ENCODE measurements around the gene FBXO4.
"Not testable (repeated sequence)": the region's sequence is repeated elsewhere in the genome, so short reads cannot be mapped to it uniquely, and the experiment has no call there.

FBXO4 gene

GRCh38 chr5:41925555-41925951 is 472 bp downstream of the FBXO4 start:
- peak; percentile 40 for DNase-seq

DNA sequence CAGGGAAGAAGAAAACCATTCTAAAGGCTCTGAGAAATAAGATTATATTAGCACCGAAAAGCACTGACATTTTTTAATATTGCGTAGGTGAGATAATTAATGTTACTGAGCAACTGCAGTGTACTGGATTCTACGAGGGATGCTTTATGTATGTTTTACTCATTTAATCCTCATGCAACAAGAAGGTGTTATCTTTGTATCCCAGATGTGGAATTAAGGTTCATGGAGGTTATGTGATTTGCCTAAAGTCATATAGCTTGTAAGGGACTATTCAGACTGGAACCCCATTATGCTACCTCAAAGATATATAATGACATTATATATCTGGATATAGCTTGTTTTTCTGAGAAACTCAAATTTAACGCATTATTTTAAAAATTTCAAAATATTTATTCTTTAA is 2.5 kb downstream of the FBXO4 start:
- no peak for DNase-seq

DNA sequence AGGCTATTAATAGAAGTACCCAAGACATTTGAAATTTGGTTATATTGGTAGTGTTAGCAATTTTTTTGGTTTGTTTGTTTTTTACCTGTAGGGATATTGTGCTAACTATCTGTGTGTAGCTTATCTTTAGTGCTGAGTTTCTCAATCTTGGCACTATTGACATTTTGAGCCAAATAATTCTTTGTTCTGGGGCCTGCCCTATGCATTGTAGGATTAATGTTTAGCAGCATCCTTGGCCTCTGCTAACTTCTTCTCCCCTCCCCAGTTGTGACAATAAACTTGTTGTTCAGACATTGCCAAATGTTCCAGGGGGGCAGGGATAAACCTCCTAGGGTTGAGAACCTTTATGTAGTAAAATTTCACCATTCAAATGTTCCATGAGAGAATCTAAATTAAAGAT is 4.0 kb downstream of the FBXO4 start:
- DNase-seq: no peak

DNA sequence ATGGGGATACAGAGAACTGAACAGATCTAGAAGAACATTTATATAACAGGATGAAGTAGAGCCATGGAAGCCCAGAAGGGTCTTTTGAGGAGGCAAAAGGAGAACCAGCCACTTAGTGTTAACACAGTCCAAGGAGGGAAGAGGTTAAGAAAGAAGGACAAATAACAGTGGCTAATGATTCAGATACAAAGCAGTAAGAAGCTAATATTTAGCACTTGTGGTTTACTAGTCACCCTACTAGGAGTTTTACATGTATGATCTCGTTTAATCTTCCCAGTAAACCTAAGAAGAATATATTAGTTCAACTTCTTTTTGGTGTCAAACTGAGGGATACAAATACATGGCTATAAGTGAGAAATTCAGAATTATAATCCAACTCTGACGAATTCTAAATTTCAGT is 7.7 kb downstream of the FBXO4 start:
- DNase-seq: no peak

GRCh38 chr5:41935544-41935943 is 10.5 kb downstream of the FBXO4 start:
- no peak for DNase-seq

GRCh38 chr5:41940641-41941040 is 15.6 kb downstream of the FBXO4 start:
- DNase-seq: no peak

DNA sequence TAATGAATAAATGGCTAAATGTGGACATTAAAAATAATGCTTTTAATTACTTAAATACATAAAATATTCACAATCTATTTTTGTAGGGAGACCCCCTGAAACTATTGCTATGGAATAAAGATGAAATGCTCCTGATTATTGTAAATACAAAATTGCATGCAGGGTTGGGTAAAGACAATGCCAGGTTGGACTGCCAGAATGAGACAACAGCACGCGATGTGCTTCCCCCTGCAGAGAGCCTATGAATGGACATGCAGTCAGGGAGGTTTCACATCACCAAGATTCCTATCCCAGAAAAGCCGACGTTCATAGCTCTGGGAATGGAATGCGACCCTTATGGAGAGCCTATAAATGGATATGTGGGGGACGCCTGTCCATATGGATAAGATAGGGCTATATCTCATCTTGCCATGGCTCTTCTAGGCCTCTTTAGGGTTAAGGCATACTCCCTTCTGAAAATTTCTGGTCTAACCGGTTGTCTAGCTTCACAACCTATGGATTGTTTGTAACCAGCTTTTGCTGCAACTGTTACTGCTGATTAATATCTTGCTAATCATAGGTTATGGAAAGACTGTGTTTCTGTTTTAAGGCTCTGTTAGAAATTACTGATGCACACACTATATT is 20.4 kb downstream of the FBXO4 start:
- peak; percentile 8 for DNase-seq

- DNase-seq: no peak
Measured at GRCh38 chr5:41951224-41951623, 26.1 kb downstream of the FBXO4 start.

DNA sequence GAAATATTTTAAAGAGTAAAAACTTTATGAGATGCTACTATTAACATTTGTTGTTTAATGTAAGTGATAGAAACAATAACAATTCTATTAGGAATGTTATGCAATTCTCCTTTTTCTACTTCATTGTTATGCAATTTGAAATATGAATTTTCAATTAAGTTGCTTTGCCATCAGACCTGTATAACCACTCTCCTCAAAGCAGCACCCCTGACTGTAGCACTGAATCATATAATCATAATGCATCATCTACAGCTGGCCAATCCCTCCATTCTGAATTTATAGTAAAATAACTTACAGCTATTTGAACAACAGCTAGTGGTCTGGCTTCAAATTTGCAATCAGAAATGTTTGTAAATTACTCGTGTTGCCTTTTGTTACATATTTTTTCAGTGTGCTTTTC is 29.2 kb downstream of the FBXO4 start:
- no peak for DNase-seq

- DNase-seq: no peak
Measured at GRCh38 chr5:41955432-41956024, 30.4 kb downstream of the FBXO4 start.

DNA sequence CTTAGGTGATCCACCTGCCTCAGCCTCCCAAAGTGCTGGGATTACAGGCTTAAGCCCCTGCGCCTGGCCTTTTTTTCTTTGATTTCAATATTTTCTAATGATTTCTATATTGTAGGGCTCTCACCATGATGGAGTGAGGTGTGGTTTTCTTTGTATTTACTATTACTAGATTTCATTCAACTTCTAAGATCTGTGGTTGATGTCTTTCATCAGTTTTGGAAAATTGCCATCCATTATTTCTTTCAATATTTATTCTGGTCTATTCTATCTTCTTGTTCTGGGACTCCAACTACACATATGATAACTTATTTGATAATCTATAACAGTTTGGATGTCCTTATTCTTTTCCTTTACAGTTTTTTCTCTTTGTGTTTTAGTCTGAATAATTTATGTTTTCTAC is 31.9 kb downstream of the FBXO4 start:
- DNase-seq: no peak

DNA sequence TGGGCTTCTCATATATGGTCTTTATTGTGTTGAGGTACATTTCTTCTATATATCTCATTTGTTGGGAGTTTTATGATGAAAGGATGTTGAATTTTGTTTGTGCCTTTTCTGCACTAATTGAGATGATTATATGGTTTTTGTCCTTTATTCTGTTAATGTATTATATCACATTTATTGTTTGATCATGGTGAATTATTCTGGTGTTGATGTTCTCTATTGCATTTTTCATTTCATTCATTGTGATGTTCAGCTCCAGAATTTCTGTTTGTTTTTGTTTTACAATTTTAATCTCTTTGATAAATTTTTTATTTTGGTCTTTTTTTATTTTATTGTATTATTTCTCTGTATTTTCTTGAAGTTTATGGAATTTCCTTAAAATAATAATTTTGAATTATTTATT is 35.4 kb downstream of the FBXO4 start:
- DNase-seq: no peak

- DNase-seq: no peak
Measured at GRCh38 chr5:41961736-41962135, 36.7 kb downstream of the FBXO4 start.

DNA sequence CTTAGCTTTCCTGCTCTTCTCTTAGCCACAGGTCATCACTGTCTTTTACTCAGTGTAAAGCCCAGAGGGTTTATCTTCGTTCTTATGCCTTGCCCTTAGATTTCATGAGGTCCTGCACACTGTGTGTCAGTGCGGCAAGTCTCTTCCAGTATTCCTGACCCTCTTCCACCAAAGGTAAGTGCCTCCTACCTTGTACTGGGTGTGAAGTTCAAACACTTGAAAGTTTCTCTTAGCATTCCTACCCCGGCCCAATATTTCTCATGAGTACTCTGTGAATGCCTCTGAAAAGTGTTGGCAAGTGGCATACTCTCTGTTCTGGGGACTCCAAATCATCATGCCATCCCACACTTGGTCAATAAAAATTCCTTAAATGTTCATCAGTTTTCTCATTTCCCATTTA is 37.4 kb downstream of the FBXO4 start:
- no peak for DNase-seq

DNA sequence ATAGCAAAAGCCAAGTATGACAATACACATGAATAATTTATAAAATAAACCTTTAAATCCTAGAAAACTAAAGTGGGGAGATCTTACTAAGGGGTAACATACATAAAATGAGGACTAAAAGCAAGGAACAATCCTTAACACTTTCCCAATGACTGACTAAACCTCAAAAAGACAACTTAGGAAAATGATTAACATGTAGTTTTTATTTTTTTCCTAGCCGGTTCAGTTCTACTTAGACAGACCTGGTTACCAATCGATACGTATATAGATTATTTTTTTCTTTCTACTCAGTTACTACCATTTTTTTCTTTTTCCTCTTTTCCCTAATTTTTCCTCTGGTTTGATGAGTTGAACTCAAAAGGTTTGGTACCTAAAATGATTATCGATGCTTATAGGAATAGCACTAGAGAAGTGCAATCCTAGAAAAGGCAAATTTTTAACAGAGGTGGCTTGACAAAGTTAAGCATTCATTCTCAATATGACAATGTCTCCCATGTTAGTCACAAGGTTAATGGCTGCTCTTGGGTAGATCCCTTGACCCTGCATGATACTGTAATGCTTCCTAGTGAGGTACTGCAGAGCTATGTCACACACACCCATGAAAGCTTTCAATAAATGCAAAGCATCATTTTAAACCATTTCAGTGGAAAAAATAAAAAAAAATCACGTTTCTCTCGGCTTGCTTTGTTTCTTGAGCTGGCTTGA is 41.5 kb downstream of the FBXO4 start:
- DNase-seq: no peak

DNA sequence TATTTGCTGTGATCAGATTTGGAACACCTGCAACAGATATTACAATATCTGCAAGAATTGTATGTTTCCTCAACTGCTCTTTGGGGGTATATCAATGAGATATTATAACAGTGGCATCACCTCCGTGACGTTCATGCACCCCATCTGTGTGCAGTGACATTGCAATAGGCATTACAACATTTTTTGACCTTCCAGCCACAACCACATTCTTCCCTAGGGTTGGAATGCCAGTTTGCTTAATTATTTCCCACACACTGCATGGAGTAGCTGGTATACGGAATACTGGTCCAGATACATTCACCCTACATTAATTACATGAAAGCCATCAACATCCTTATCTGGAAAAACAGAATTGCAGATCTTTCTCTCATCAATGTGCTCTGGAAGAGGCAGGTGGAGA is 42.3 kb downstream of the FBXO4 start:
- no peak for DNase-seq

DNA sequence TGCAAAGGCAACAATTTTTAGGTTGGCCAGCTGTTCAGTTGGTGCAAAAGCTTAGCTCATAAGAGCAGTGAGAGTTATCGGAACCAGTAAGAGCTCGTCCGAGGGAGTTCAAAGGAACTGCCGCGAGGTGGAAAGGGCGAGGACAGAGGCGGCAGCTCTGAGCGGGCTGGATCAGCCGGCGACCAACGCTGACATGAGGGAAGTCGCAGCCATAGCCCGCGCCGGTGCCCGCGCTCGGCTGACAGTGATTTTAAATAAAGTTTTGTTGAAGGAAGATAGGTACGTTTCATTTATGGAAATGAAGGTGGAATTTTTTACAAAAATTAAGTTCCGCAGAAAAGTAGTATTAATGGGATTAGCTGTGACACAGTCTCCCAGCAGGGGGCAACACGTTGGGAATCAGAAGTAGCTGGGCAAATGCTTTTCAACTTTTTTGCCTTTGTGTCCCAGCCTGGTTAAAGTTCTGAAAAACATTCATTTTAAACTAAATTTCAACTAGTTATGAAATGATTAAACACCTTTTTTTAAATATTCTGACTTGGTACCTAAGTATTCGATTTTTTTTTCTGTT is 43.2 kb downstream of the FBXO4 start:
- no peak for DNase-seq

- DNase-seq: no peak
Measured at GRCh38 chr5:41973087-41973486, 48.0 kb downstream of the FBXO4 start.

DNA sequence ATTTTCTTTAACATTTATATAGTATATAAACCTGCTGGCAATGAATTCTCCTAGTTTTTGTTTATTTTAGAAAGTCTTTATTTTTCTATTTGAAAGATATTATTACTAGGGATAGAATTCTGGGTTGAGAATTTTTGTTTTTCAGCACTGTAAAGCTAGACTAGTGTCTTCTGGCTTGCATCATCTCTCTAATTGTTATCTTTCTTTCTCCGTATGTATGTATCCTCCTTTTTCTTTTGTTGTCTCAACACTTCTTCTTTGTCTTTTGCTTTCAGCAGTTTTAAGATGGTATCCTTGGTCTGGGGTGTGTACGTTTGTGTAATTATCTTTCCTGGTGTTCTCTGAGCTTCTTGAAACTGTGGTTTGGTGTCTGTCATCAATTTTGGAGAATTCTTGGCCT is 48.8 kb downstream of the FBXO4 start:
- no peak for DNase-seq

GRCh38 chr5:41978676-41979075 is 53.6 kb downstream of the FBXO4 start:
- no peak for DNase-seq

- no peak for DNase-seq
Measured at GRCh38 chr5:41980396-41980795, 55.3 kb downstream of the FBXO4 start.

DNA sequence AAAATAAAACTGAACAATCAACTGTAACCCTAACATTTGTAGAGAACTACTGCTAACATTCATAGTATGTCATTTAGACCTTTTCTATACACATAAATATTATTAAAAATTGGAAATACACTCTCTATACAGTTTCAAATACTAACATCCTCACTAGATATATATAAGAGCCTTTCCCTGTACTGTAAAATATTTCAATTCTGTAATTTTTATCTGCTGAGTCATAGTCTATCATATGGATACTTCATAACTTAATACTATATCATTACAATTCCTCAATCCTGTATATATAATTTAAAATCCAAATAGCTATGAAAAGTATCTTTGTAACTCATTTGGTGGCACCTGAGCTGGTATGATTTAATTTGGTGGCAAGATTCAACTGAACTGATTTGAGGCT is 55.8 kb downstream of the FBXO4 start:
- DNase-seq: no peak

- not testable (repeated sequence) for DNase-seq
Measured at GRCh38 chr5:41982858-41983257, 57.8 kb downstream of the FBXO4 start.

- no peak for DNase-seq
Measured at GRCh38 chr5:41983284-41983683, 58.2 kb downstream of the FBXO4 start.
